ENCODE data around the gene DIP2C.
"Not testable (repeated sequence)": the region's sequence is repeated elsewhere in the genome, so short reads cannot be mapped to it uniquely, and the experiment has no call there.

The DIP2C gene

DNA sequence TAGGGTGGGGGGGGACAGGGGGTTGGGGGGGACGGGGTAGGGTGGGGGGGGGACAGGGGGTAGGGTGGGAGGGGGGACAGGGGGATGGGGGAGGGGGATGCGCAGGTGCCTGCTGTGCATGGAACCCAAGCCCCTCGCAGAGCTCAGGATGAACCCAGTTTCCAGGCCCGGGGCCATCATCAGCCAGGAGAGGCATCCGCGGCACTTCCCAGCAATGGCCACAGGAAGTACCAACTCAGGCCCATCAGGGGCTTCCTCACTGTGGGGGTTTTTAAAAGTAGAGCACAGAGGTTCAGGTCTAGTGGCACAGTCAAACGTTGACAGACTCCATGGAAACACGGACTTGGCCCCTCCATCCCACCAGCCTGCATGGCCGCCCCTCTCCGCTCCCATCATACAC lies 172.7 kb downstream of the DIP2C start:
- no peak overlapping the region for H3K4me3 ChIP-seq (ENCODE audit: low read depth, low read length)
- TF ChIP-seq, protein P1, sequence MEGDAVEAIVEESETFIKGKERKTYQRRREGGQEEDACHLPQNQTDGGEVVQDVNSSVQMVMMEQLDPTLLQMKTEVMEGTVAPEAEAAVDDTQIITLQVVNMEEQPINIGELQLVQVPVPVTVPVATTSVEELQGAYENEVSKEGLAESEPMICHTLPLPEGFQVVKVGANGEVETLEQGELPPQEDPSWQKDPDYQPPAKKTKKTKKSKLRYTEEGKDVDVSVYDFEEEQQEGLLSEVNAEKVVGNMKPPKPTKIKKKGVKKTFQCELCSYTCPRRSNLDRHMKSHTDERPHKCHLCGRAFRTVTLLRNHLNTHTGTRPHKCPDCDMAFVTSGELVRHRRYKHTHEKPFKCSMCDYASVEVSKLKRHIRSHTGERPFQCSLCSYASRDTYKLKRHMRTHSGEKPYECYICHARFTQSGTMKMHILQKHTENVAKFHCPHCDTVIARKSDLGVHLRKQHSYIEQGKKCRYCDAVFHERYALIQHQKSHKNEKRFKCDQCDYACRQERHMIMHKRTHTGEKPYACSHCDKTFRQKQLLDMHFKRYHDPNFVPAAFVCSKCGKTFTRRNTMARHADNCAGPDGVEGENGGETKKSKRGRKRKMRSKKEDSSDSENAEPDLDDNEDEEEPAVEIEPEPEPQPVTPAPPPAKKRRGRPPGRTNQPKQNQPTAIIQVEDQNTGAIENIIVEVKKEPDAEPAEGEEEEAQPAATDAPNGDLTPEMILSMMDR (IDR thresholded peaks at IDR 0.05; ENCODE audit: control insufficient read depth, extremely low read depth, insufficient read depth), result no peak
- no peak for DNase-seq (ENCODE audit: low read depth)

DNA sequence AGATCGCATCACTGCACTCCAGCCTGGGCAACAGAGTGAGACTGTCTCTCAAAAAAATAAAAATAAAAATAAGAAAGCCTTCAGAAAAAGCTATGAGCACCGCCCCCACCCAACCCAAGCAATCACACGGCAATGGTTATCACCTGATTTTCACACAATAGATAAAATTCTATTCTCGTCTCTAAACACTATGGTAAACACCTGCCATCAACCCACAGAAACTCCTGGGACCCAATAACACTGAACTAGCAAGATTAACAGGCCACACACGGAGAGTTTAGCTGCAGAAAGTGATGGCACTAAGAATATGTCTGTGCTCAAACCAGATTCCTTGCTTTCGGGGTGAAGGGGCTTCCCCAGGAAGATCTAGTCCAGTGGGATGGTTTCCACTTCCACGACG lies 173.8 kb downstream of the DIP2C start:
- H3K4me3 ChIP-seq (ENCODE audit: low read depth, low read length), result no peak overlapping the region
- no peak for DNase-seq (ENCODE audit: low read depth)
- TF ChIP-seq, protein P1 (IDR thresholded peaks at IDR 0.05; ENCODE audit: control insufficient read depth, extremely low read depth, insufficient read depth), result no peak

DNA sequence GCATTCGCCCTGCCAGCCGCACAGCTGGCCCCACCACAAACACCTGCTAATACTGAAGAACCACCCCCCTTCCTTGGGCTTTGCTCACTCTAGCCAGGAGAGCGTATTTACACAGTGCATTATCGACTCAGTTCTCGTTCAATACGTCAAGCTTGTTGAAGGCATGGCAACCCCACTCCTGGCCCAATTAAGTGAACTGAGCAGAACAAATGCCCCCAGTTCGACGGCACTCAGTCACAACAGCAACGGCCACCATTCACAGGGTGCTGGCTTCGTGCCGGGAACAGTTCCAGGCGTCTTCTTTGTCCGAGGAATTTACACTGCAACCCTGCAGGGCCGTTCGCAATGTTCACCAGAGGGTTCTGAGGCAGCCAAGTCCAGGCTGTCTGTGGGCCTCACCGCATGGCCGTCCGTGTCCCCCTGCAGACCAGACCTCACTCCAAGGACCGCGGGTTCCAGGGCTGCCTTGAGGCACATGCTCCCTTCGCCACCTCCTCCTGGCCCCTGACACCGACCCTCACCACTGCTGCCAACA lies 175.3 kb downstream of the DIP2C start:
- no peak for DNase-seq (ENCODE audit: low read depth)
- no peak overlapping the region for H3K4me3 ChIP-seq (ENCODE audit: low read depth, low read length)
- TF ChIP-seq, protein P1 (IDR thresholded peaks at IDR 0.05; ENCODE audit: control insufficient read depth, extremely low read depth, insufficient read depth), result no peak

DNA sequence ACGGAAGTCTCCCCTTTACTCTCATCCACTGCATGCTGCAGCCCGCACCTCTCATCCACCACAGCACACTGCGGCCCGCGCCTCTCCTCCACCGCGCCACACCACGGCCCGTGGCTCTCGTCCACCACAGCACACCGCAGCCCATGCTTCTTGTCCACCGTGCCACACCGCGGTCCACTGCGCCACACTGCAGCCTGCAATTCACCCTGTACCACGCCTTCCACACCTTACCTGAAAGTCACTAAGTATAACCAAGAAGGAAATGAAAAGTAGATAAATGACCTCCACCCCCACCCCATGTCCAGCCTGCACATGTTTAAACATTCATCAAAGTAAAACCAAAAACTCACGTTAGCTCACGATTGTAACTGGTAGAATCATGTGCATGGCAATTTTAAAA lies 176.1 kb downstream of the DIP2C start:
- TF ChIP-seq, protein P1 (IDR thresholded peaks at IDR 0.05; ENCODE audit: control insufficient read depth, extremely low read depth, insufficient read depth), result no peak
- no peak for DNase-seq (ENCODE audit: low read depth)
- no peak overlapping the region for H3K4me3 ChIP-seq (ENCODE audit: low read depth, low read length)

DNA sequence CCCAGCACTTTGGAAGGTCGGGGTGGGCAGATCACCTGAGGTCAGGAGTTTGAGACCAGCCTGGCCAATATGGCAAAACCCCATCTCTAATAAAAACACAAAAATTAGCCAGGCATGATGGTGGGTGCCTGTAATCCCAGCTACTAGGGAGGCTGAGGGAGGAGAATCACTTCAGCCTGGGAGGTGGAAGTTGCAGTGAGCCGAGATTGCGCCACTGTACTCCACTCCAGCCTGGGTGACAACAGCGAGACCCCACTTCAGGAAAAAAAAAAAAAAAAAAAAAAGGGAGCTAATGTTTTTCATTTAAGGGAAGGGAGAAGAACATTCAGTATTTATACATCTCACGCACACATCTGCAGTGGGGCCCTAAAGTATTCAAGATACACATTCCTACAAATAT lies 176.8 kb downstream of the DIP2C start:
- H3K4me3 ChIP-seq (ENCODE audit: low read depth, low read length); DNase-seq (ENCODE audit: low read depth): not testable (repeated sequence)

DNA sequence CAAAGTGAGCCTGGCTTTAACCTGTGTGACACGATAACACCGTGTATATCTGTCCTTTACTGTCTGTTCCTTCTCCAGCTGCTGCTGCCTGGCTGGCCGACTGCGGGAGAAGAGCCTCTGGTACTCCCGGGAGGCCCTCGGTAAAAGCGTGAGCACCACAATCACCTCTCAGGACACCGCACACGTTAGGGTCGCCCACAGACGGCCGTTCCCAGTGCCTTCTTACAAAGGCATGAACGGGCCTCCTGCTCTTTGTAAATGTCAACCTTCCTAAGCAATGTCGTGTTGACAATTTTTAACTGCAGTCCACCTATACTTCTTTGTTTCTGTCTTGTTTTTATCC lies 177.6 kb downstream of the DIP2C start:
- no peak for DNase-seq (ENCODE audit: low read depth)
- no peak overlapping the region for H3K4me3 ChIP-seq (ENCODE audit: low read depth, low read length)
- TF ChIP-seq, protein P1 (IDR thresholded peaks at IDR 0.05; ENCODE audit: control insufficient read depth, extremely low read depth, insufficient read depth), result no peak

DNA sequence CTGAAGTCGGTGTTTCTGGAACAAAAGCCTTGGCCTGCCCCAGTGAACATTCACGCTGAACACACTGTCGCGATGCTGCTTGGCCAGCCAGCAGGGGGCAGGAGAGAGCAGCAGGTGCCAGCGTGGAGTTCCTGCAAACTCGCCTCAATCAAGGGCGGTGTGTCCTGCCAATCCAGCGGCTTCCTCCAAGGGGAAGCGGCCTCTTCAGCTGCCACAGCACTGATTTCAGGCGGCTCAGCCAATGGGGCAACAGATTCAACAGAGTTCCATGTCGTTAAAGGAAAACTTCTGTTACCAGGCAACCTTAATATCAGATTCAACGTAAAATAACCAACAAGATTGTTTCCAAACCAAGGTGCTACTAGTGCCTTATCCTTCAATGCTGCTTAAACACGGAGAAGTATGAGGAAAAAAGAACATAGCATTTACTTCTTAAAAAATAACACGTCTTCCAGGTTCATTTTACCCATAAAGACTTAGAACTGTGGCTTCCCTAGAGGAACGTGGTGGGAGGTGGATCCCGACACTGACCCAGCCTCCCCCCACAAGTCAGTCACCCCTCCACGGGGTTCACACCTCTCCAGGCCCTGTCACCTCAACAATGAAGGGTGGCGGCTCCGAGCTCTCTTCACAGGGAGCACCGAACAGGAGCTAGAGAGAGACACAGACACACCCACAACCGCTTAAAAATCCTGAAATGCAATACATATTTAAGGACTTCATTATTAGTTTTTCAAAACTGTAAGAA lies 178.2 kb downstream of the DIP2C start:
- peak; percentile 93 for DNase-seq (ENCODE audit: low read depth)
- TF ChIP-seq, protein P1 (IDR thresholded peaks at IDR 0.05; ENCODE audit: control insufficient read depth, extremely low read depth, insufficient read depth), result peak; percentile 99
- no peak overlapping the region for H3K4me3 ChIP-seq (ENCODE audit: low read depth, low read length)
